Neural progenitor cell (in vitro differentiated cells): ENCODE results near the gene SEC22A. TPM values are rescaled to one million over a fixed set of nuclear protein-coding genes. Genes with fewer than 3 reads are reported as not detected.

Source experiments
- DNase-seq: peaks from one replicate; pipeline ENCODE4 v3.0.0-alpha.2; 2016; ENCODE audit warnings: low spot score
- H2AFZ ChIP-seq: fragments of 200-600 bp; sonication (generic); replicated peaks from 2 replicates; pipeline ENCODE4 v1.6.1; 2016; ENCODE audit warnings: antibody characterized with exemption
- H3F3A ChIP-seq: fragments of 200-600 bp; sonication (generic); 2 replicates; pipeline ENCODE4 v1.6.1; 2016; ENCODE audit warnings: antibody characterized with exemption, low read depth
- H3K27ac ChIP-seq: fragments of 200-600 bp; sonication (generic); 2 replicates; pipeline ENCODE4 v1.5.1; 2016; ENCODE audit warnings: mild to moderate bottlenecking
- H3K27me3 ChIP-seq: fragments of 200-600 bp; sonication (generic); 2 replicates; pipeline ENCODE4 v1.6.1; 2016; ENCODE audit warnings: mild to moderate bottlenecking, moderate library complexity
- H3K36me3 ChIP-seq: fragments of 200-600 bp; sonication (generic); 2 replicates; pipeline ENCODE4 v1.5.1; 2016
- H3K4me1 ChIP-seq: fragments of 200-600 bp; sonication (generic); 2 replicates; pipeline ENCODE4 v1.6.1; 2016; ENCODE audit warnings: mixed run types
- H3K4me2 ChIP-seq: fragments of 200-600 bp; sonication (generic); 2 replicates; pipeline ENCODE4 v1.6.1; 2016
- H3K4me3 ChIP-seq: fragments of 200-600 bp; sonication (generic); 2 replicates; pipeline ENCODE4 v1.5.1; 2016
- H3K79me2 ChIP-seq: fragments of 200-600 bp; sonication (generic); 2 replicates; pipeline ENCODE4 v1.6.1; 2016; ENCODE audit warnings: low read depth
- H3K9ac ChIP-seq: fragments of 200-600 bp; sonication (generic); 2 replicates; pipeline ENCODE4 v1.6.1; 2016
- H3K9me3 ChIP-seq: fragments of 200-600 bp; sonication (generic); 2 replicates; pipeline ENCODE4 v1.5.1; 2016; ENCODE audit warnings: low read depth
- H4K20me1 ChIP-seq: fragments of 200-600 bp; sonication (generic); 2 replicates; pipeline ENCODE4 v1.6.1; 2016; ENCODE audit warnings: low read depth
- H3K27ac Mint-ChIP-seq: 3 replicates; pipeline ENCODE4 v1.8.0; 2021; ENCODE audit warnings: mixed read lengths
- H3K27me3 Mint-ChIP-seq: 2 replicates; pipeline ENCODE4 v1.8.0; 2022; ENCODE audit warnings: low read depth, mild to moderate bottlenecking, inconsistent platforms, moderate library complexity, mixed read lengths; ENCODE audit not compliant: insufficient read depth
- H3K36me3 Mint-ChIP-seq: 3 replicates; pipeline ENCODE4 v1.8.0; 2021; ENCODE audit warnings: mixed read lengths
- H3K4me1 Mint-ChIP-seq: 3 replicates; pipeline ENCODE4 v1.8.0; 2021; ENCODE audit warnings: mixed read lengths
- H3K4me3 Mint-ChIP-seq: 3 replicates; pipeline ENCODE4 v1.8.0; 2021; ENCODE audit warnings: mild to moderate bottlenecking, moderate library complexity, mixed read lengths
- H3K9me3 Mint-ChIP-seq: 3 replicates; pipeline ENCODE4 v1.8.0; 2020; ENCODE audit warnings: mixed read lengths
- EZH2 ChIP-seq: fragments of 200-600 bp; sonication (generic); IDR thresholded peaks from 2 replicates; pipeline ENCODE4 v1.6.1; 2017; ENCODE audit warnings: antibody characterized with exemption, mild to moderate bottlenecking, moderate library complexity
- EZH2phosphoT487 ChIP-seq: fragments of 200-600 bp; sonication (generic); IDR thresholded peaks from 2 replicates; pipeline ENCODE4 v1.6.1; 2017; ENCODE audit warnings: antibody characterized with exemption
- total RNA-seq: library from RNA; depleted of rRNA; stranded (reverse); fragments of >200 nt; gene quantifications from 2 replicates; pipeline ENCODE4 v1.2.3, GENCODE V29; 2015; ENCODE audit warnings: low replicate concordance
- TF ChIP-seq, protein P1 (sequence below): fragments of 200-600 bp; sonication (generic); IDR thresholded peaks from 2 replicates; pipeline ENCODE4 v1.5.1; 2017; ENCODE audit warnings: antibody characterized with exemption, mild to moderate bottlenecking

The SEC22A gene
- total RNA-seq, 1 donor from 2014 or later, result 26.4 TPM

DNA sequence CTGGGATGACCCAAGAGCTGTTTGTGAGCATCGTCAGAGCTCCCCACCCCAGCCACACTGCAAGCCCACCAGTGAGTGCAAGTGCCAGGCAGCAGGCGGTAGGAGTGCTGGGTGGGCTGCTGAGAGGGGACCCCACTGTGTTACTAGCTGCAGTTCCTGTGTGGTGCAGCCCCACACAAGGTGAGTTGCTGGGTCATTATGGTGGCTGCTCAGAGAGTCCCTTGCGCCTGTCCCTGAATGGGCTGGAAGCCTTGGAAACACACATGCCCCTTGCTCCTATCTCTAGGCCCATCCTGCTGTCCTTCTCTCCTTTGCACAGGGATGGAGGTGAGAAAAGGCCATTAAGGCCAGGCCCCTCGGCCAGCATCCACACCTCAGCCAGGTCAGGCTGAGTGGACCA lies 83.7 kb downstream of the SEC22A start:
- no peak overlapping the region for H3K27ac Mint-ChIP-seq
- no peak overlapping the region for H3K27ac ChIP-seq
- no peak overlapping the region for H3K4me3 Mint-ChIP-seq

DNA sequence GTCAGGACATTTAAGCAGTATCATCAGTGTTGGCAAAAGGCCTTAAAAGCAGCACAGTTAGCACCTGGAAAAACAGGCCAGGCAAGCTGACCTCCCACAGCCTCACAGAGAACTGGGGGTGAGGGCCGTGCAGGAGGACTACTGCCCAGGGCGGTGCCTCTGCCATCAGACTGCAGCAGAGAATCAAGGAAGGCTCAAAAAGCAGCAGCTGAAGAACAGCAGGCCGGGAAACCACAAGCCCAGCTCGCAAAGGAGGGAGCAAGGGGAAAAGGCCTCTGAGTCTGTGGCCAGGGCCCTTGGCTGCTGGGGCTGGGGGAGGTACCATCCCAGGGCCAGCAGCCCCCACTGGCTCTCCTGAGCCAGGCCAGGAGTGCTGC lies 84.2 kb downstream of the SEC22A start:
- Mint-ChIP-seq H3K27me3 (peaks cover 11% of the 10 kb centered on the region), H3K4me3 (no peak overlapping the region), H3K36me3 (no peaks in the 10 kb centered on the region), H3K9me3 (peaks cover 2% of the 10 kb centered on the region), H3K27ac (no peak overlapping the region), H3K4me1 (no peaks in the 10 kb centered on the region)
- no peak overlapping the region for H3K4me2 ChIP-seq
- H3K79me2 ChIP-seq, result no peaks in the 10 kb centered on the region
- H3K36me3 ChIP-seq, result no peaks in the 10 kb centered on the region
- no peaks in the 10 kb centered on the region for H3F3A ChIP-seq
- H3K27ac ChIP-seq, result no peak overlapping the region
- no peaks in the 10 kb centered on the region for H3K27me3 ChIP-seq
- H3K4me1 ChIP-seq, result no peaks in the 10 kb centered on the region
- H4K20me1 ChIP-seq, result peaks cover 13% of the 10 kb centered on the region
- DNase-seq, result no peak
- H3K9ac ChIP-seq, result no peak overlapping the region
- TF ChIP-seq, protein P1, sequence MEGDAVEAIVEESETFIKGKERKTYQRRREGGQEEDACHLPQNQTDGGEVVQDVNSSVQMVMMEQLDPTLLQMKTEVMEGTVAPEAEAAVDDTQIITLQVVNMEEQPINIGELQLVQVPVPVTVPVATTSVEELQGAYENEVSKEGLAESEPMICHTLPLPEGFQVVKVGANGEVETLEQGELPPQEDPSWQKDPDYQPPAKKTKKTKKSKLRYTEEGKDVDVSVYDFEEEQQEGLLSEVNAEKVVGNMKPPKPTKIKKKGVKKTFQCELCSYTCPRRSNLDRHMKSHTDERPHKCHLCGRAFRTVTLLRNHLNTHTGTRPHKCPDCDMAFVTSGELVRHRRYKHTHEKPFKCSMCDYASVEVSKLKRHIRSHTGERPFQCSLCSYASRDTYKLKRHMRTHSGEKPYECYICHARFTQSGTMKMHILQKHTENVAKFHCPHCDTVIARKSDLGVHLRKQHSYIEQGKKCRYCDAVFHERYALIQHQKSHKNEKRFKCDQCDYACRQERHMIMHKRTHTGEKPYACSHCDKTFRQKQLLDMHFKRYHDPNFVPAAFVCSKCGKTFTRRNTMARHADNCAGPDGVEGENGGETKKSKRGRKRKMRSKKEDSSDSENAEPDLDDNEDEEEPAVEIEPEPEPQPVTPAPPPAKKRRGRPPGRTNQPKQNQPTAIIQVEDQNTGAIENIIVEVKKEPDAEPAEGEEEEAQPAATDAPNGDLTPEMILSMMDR, result no peak
- TF ChIP-seq EZH2phosphoT487 (no peak), EZH2 (no peak)
- no peak overlapping the region for H3K4me3 ChIP-seq
- no peaks in the 10 kb centered on the region for H3K9me3 ChIP-seq
- H2AFZ ChIP-seq, result no peak overlapping the region

More for the DNA sequence above, 83.7 kb downstream of the SEC22A start:
- no peak overlapping the region for H3K4me2 ChIP-seq
- no peaks in the 10 kb centered on the region for H3K4me1 ChIP-seq
- H3K9ac ChIP-seq, result no peak overlapping the region
- H3K9me3 ChIP-seq, result no peaks in the 10 kb centered on the region
- H3K9me3 Mint-ChIP-seq, result peaks cover 2% of the 10 kb centered on the region
- no peaks in the 10 kb centered on the region for H3K36me3 ChIP-seq
- H3F3A ChIP-seq, result no peaks in the 10 kb centered on the region
- no peak overlapping the region for H3K4me3 ChIP-seq
- no peaks in the 10 kb centered on the region for H3K27me3 ChIP-seq
- TF ChIP-seq EZH2, result no peak
- TF ChIP-seq EZH2phosphoT487, result no peak
- TF ChIP-seq, protein P1, result no peak
- H2AFZ ChIP-seq, result no peak overlapping the region
- DNase-seq, result no peak
- H3K4me1 Mint-ChIP-seq, result no peaks in the 10 kb centered on the region
- H4K20me1 ChIP-seq, result peaks cover 13% of the 10 kb centered on the region
- H3K27me3 Mint-ChIP-seq, result peaks cover 11% of the 10 kb centered on the region
- H3K36me3 Mint-ChIP-seq, result no peaks in the 10 kb centered on the region
- H3K79me2 ChIP-seq, result no peaks in the 10 kb centered on the region

DNA sequence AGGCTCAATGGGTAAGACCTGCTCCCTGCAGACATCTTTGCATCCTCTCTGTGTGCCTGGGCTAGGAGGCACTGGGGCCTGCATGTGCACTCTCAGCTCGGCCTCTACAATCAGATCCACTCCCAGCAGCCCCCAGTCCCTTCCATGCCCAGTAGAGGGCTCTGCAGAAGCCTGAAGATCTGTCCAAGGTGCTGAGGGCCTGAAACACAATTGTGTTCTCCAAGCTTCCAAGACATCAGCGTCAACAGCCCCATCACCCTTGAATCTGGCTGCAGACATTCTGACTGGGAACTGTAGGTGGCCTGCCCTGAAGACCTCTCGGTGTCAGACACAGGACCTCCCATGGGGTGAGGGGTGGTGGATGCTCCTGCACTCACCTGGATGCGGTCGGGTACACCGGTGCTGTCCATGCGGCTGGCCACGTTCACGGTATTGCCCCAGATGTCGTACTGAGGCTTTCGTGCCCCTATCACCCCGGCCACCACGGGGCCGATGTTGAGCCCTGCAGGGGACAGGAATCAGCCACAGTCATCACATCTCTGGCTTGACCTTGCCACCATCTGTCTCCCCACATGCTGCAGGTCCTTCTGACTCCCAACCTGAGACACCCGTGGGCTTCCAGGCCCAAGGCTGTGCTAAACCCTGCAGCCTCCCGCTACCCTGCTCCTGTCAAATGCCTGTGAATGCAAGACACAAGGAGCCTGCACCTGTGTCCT lies 84.7 kb downstream of the SEC22A start:
- H3K4me2 ChIP-seq, result no peak overlapping the region
- peaks cover 13% of the 10 kb centered on the region for H4K20me1 ChIP-seq
- peak; percentile 90 for DNase-seq
- Mint-ChIP-seq H3K27me3 (peaks cover 13% of the 10 kb centered on the region), H3K9me3 (peaks cover 2% of the 10 kb centered on the region), H3K27ac (no peak overlapping the region), H3K4me3 (no peak overlapping the region), H3K36me3 (no peaks in the 10 kb centered on the region), H3K4me1 (no peaks in the 10 kb centered on the region)
- H3K27me3 ChIP-seq, result no peaks in the 10 kb centered on the region
- H3K4me1 ChIP-seq, result no peaks in the 10 kb centered on the region
- no peaks in the 10 kb centered on the region for H3K9me3 ChIP-seq
- H3F3A ChIP-seq, result no peaks in the 10 kb centered on the region
- H2AFZ ChIP-seq, result no peak overlapping the region
- TF ChIP-seq, protein P1, result peak; percentile 87
- TF ChIP-seq EZH2phosphoT487, result no peak
- no peaks in the 10 kb centered on the region for H3K36me3 ChIP-seq
- H3K9ac ChIP-seq, result no peak overlapping the region
- no peak overlapping the region for H3K4me3 ChIP-seq
- no peak overlapping the region for H3K27ac ChIP-seq
- H3K79me2 ChIP-seq, result no peaks in the 10 kb centered on the region
